GM18861 (cell line): ENCODE data around the gene ZNF765.
"Not testable (repeated sequence)": the region's sequence is repeated elsewhere in the genome, so short reads cannot be mapped to it uniquely, and the experiment has no call there.

Experiments used
- ATAC-seq: cut with Tn5 transposase; IDR thresholded peaks from one replicate; pipeline ENCODE4 v1.9.1; 2021; ENCODE audit not compliant: unreplicated experiment

ZNF765 gene

DNA sequence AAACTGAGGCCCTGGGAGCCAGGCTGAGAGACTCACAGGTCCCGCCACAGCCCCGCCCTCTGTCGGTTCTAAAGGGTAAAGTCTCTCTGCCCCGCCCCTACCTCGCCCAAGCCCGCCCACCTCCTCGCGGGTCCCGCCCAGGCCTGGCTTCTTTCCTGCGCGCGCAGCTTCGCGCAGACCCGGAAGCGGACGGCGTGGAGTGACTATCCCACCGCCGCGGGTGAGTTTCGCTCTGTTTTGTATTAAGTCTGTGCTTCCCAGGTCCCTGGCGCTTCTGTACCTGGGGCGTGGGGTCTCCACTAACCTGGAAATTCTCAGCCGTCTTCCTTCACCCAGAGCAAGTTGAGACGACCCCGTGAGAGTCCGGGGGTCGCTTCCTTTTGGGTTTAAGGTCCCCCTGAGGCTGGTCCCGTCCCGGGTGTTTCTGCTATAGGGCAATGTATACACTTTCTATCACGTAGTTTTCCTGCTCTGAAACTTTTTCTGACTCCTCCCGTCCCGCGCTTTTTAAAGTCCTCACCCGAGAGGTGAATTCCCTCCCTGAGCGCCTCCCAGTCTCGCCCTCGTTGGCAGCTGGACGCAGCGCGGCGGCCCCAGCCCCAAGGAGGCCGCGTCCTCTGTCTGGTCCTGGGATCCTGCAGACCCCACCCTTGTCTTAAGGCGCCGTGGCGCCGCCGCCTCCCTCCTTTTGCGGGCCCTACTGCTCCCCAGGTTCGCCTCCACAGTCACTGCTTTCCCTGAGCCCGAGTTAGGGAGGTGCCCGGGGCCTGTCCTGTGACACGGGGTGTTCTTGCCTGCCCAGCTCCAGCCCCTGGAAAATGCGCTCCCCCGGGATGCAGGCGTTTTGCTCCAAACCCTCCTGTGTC is at the start of gene ZNF765:
Gene ZNF765, plus strand, starts transcription at position 176 of the 866 bp plus-strand sequence. CDS start 2,867 bp downstream, outside the sequence.
- ATAC-seq = peak; percentile 51

DNA sequence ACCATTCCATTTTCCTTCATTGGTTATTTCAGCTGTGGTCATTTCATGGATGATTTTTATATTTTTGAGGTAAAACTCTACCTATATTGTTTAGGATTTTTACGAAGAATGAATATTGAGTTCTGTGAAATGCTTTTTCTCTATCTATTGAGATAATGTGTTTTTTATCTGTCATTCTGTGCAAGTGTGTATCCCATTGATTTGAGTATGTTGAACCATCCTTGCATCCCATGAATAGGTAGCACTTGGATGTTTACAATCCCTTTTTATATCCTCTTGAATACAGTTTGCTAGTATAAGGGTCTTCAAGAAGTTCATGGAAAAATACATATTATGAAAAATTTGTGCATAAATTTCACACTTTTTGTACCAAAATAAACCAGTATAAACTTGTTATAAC is 39.2 kb upstream of the ZNF765 start:
- no peak for ATAC-seq

DNA sequence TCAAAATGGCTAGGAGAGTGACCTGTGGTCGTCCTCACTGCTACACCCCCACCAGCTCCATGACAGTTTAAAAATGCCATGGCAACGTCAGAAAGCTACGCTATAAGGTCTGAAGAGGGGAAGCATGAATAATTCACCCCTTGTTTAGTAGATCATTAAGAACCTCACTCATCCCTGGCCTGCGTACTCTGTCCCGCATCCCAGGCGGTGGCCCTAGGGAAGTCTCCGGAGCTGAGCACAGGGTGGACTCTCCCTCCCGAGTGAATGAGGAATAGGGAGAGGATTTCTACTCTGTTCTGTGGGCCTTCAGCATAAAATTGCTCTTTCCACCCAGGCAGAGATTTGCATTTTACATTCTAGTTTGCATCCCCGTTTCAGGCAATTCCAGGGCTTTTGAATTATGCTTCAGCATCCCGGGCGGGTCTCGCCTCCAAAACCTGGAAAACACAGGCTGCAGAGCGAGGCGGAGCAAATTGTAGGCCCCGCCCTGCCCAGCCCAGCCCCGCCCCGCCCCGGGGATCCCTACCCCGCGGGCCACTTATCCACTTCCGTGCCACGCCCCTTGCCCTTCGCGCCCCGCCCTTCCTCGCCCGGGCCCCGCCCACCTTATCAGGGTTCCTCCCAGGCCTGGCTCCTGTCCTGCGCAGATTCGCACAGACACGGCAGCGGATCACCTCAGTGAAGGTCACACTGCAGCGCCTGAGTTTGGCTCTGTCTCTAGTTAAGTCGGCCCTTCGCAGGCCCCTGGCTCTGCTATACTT is 36.9 kb upstream of the ZNF765 start:
- no peak for ATAC-seq

DNA sequence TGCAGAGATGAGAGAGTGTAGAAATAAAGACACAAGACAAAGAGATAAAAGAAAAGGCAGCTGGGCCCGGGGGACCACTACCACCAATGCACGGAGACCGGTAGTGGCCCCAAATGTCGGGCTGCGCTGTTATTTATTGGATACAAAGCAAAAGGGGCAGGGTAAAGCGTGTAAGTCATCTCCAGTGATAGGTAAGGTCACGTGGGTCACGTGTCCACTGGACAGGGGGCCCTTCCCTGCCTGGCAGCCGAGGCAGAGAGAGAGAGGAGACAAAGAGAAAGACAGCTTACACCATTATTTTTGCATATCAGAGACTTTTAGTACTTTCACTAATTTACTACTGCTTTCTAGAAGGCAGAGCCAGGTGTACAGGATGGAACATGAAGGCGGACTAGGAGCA is 34.9 kb upstream of the ZNF765 start:
- ATAC-seq = not testable (repeated sequence)

DNA sequence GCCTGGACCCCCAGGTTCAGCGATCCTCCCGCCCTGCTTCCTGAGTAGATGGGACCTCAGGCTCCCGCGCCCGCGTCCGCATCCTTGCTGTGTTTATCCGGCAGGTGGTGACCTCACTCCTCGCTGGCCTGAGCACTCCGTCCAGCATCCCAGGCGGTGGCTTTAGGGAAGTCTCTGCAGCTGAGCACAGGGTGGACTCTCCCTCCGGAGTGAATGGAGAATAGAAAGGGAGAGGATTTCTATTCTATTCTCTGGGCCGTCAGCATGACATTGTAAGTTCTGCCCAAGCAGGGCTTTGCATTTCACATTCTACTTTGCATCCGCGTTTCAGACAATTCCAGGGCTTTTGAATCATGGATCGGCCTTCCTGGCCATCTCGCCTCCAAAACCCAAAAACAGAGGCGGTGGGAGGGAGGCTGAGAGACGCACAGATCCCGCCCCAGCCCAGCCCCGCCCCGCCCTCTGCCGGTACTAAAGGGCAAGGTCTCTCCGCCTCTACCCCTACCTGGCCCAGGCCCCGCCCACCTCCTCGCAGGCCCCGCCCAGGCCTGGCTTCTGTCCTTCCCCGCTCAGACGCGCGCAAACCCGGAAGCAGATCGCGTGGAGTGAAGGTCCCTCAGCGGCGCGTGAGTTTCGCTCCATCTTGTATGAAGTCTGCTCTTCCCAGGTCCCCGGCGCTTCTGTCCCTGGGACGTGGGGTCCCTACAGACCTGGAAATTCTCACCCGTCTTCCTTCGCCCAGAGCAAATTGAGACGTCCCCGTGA is 29.6 kb upstream of the ZNF765 start, which contains the start of gene ZNF525:
Gene ZNF525, plus strand, starts transcription at position 572 of the 765 bp plus-strand sequence. CDS start 6,577 bp downstream, outside the sequence.
- ATAC-seq = peak; percentile 76

DNA sequence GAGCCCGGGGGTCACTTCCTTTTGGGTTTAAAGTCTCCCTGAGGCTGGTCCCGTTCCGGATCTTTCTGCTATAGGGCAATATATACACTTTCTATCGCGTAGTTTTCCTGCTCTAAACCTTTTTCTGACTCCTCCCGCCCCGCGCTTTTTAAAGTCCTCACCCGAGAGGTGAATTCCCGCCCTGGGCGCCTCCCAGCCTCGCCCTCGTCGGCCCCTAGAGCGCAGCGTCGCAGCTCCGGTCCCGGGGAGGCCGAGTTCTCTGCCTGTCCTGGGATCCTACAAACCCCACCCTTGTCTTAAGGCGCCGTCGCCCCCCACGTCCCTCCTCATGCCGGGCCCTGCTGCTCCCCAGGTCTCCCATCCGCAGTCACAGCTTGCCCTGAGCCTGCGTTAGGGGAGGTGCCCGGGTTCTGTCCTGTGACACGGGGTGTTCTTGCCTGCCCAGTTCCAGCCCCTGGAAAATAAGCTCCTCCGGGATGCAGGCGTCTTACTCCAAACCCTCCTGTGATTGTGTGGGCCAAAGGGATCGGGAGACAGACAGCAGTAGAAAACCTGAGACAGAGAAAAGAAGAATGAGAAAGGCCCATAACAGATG is 29.0 kb upstream of the ZNF765 start:
- peak; percentile 33 for ATAC-seq

DNA sequence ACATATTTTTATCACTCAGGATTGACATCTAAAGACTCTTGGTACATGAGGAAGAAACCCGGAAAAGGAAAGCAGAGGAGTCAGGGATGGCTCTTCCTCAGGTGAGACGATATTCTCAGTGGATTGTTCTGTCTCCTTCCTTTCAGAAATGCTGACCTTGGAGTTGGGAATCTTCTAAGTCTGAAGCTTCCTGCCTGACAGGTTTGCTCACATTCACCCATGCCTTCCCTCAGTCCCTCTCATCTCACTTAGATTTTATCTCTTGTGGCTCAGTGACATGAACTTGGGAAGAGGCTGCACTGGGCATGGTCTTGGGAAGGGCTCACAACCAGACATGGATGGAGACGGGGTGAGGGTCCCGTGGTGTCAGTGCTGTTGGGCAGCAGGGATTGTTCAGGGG is 22.8 kb upstream of the ZNF765 start:
- ATAC-seq = no peak

DNA sequence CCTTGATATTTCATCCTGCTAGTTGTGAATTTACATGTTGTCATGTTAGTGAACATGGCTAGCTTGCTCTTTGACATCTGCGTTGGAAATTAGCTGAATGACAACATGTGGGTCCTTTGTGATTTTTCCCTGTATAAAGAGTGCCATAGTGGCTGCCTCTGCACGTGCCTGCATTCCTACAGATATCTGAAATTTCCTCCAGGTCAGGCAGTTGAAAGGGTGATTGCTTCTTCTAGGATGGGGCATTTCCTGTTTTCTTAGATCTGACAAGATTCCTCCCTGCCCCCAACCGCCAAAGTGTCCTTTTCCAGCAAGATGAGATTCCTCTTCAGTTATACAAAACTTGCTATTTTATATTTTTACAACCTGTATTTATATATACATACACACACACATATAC is 20.7 kb upstream of the ZNF765 start:
- no peak for ATAC-seq

DNA sequence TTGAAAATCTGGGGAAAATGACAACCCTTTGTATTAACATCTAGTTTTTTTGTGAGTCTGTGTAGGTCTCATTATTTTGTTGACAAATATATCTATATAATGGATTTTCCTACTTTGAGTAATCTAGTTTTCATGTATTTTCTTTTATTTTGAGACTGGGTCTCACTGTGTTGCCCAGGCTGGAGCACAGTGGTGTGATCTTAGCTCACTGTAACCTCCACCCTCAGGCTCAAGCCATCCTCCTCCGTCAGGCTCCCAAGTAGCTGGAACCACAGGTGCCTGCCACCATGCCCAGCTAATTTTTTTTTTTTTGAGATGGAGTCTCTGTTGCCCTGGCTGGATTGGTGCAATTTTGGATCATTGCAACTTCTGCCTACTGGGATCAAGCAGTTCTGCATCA is 20.2 kb upstream of the ZNF765 start:
- no peak for ATAC-seq

DNA sequence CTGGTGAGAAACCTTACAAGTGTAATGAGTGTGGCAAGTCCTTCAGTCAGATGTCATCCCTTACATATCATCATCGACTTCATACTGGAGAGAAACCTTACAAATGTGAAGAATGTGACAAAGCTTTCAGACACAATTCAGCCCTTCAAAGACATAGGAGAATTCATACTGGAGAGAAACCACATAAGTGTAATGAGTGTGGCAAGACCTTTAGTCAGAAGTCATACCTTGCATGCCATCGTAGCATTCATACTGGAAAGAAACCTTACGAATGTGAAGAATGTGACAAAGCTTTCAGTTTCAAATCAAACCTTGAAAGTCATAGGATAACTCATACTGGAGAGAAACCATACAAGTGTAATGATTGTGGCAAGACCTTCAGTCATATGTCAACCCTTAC is 13.6 kb upstream of the ZNF765 start:
- no peak for ATAC-seq

DNA sequence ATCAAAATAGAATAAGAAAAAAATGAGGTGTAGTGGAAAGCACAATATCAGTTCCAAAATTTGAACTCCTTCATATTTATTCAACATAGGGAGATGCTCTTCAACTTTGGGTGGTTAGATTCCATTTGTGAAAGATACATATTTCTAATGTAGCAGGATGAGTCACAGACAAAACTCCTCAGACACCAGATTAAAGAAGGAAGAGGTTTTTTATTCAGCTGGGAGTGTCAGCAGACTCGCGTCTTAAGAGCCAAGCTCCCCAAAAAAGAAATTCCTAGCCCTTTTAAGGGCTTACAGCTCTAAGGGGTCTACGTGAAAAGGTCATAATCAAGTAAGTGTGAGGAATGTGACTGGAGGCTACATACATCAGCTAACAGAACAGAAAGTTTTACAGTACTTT is 6.8 kb upstream of the ZNF765 start:
- ATAC-seq = no peak

DNA sequence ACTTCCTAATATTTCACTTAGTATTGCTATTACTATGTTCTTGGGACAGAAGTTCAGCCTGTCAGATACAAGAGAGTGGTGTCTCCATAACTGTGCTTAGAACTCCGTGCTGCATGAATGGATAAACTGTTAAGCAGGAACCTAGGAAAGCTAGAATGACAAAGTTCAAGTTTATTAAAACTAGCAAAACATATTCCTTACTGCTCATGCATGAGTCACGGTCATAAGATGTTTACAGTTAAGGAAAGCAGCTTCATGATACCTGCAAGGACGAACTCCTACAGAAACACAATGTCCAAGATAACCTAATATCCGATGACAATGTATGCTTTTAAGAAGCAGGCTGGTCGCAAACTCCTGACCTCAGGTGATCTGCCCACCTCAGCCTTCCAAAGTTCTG is 6.0 kb upstream of the ZNF765 start:
- ATAC-seq = no peak

DNA sequence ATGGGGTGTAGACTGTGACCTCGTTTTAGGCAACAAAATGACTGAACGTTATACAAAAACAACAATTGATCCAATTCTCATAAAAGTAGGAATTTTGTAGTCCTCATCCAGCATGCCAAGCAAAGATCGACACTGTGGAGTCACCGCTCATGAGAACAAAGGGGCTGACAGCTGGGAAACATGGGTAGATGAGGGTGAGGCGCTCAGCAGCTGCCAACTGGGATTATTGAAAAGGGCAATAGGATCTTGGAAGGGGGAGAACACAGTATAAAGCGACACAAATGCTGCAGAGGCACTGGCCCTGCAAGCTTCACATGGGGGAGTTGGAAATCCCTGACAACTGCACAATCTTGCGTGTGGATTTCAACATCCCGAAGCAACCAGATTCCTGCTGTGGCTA is 5.4 kb upstream of the ZNF765 start:
- ATAC-seq = no peak

DNA sequence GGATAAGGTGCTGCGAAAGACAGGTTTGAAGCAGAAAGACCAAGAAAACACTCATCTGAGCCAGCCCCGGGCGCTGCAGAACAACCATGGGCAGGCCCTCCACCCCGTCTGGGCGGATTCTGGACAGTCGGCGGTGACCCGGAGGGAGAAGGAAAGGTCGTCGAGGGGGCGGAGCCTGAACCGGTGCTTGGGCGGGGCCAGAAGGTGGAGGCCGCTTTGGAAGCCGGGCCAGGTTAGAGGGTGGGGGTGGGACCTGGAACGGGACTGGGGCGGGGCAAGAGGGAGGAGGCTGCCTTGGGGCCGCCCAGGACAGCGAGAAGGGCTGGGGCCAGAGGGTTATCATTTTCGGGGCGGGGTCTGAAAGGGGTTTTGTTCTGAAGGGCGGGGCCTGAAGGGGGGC is 5.0 kb upstream of the ZNF765 start:
- no peak for ATAC-seq

DNA sequence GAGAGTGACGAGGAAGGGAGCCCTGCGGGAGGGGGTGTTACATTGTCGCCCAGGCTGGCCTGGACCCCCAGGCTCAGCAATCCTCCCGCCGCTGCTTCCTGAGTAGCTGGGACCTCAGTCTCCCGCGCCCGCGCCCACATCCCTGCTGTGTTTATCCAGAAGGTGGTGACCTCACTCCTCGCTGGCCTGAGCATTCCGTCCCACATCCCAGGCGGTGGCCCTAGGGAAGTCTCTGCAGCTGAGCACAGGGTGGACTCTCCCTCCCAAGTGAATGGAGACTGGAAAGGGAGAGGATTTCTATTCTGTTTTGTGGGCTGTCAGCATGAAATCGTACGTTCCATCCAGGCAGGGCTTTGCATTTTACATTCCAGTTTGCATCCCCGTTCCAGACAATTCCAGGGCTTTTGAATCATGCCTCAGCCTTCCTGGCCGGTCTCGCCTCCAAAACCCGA is 401 bp upstream of the ZNF765 start:
- no peak for ATAC-seq

DNA sequence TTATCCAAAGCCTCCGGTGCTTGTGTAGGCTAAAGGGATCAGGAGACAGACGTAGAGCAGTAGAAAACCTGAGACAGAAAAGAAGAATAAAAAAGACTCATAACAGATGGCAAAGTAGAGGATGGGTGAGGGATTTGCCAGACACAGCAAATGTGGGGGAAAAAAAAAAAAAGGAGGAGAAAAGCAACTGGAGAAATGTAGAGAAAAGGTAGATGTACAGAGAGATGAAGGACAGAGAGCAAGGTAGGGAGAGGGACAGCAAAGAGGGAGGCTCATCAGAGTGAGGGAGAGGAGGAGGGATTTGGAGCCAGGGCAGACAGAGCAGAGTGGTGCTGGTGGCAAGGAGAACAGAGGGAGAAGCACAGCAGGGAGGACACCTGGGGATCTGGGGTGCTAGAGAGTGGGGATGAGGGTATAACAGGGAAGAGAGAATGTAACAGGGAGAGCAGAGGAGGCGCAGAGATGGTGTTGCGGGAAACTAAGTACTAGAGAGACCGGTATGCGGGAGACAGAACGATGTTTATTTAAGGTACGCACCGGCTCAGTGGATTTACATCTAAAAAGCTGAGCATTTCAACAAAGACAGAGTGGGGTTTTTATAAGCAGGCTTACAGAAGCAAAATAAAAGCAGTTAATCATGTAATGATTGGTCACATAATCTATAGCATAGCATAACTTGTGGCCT is 1.0 kb downstream of the ZNF765 start:
- ATAC-seq = not testable (repeated sequence)

DNA sequence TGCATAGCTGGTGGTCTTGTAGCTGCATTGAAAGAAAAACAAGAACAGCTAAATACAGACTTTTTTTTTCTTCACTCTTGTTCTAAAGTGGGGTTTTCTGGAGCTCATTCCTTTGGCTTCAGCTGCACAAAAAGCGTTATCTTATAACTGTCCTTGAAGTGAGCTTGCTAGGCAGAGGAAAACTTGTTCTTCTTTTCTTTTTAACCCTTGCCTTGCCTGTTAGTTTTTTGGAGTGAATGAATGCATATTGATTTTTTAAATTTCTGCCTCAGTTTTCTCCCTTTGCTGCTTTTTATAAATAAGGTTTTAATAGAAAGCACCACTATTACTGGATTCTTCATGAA is 1.5 kb downstream of the ZNF765 start:
- no peak for ATAC-seq

DNA sequence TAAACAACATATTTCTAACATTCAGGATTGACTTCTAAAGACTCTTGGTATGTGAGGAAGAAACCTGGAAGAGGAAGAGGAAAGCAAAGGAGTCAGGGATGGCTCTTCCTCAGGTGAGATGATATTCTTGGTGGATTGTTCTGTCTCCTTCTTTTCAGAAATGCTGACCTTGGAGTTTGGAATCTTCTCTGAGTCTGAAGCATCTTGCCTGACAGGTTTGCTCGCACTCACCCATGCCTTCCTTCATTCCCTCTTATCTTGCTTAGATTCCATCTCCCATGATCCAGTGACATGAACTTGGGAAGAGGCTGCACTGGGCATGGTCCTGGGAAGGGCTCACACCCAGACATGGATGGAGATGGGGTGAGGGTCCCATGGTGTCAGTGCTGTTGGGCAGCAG is 3.0 kb downstream of the ZNF765 start:
- ATAC-seq = not testable (repeated sequence)

DNA sequence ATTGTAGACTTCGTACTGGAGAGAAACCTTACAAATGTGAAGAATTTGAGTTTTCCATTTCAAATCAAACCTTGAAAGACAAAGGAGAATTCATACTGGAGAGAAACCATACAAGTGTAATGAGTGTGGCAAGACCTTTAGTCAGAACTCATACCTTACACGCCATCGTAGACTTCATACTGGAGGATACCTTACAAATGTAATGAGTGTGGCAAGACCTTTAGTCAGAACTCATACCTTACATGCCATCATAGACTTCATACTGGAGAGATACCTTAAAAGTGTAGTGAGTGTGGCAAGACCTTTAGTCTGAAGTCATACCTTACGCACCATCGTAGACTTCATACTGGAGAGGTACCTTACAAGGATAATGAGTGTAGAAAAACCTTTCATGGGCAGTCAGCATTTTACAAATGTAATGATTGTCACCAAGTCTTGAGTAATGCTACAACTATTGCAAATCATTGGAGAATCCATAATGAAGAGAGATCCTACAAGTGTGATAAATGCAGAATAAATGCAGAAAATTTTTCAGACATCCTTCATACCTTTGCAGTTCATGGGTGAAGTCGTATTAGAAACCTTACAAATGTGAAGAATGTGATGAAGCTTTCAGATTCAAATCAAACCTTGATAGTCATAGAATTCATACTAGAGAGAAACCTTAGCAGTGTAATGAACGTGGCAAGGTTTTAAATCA is 14.7 kb downstream of the ZNF765 start:
- no peak for ATAC-seq
